GM21515 (cell line): ENCODE measurements around the gene C1orf74.

Source experiments
- ATAC-seq: cut with Tn5 transposase; IDR thresholded peaks from one replicate; pipeline ENCODE4 v1.9.1; 2021; ENCODE audit not compliant: unreplicated experiment

C1orf74 gene

DNA sequence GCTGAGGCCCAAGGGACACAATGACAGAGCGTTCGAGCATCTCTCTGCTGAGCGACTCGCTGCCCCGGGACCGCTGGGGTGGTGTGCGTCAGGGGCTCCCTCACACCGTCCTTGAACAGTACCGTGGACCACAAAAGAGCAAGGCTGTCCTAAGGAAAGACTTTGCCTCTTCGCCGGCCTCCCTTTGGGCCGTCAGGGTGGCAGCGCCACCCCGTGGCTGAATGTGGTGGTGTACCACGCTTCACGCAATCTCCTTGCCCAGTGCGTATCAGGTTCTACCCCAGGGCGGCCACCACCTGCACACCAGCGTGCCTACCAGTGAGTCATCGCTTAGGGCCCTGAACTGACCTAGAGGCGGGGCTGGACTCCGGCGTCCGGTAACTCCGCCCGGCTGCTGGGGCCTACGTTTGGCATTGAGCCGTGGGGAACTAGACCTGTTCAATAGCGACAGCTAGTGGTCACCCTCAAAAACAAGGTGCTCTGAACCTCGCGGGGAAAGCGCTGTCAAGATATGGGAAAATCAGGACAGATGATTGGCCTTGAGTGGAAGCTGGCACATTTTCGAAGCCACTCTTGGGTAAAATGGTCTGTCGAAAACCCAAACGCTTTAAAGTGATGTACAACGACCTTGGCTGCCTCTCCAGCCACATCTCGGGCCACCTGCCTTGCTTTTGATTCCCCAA lies 36.6 kb downstream of the C1orf74 start:
- peak; percentile 70 for ATAC-seq

DNA sequence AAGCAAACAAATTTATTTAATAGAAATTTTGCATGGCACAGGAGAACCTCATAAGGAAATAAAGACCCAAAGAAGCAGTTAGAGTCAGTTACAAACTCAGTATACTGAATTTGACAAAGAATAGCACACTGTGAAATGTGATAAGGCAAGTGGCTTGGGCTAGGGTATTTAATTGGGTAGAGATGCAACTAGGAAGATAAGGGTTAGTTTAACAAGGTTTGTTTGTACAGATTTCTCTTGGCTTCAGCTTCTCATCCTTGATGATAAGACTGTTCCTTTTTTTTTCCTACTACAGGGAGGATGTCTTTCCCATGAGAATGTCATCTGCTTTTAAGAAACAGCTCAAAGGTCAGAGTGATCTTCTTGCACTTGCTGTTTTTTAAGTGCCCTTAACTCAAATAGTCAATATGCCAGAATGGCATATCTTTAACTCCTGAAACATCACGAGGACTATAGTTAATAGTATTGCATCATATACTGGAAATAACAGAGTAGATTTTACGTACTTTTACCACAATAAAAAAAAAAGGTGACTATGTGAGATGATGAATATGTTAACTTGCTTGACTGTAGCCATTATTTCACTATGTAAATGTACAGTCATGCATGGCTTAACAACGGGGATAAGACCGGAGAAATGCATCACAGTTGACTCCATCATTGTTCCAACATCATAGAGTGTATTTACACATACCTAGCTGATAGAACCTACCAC lies 37.8 kb downstream of the C1orf74 start:
- no peak for ATAC-seq

DNA sequence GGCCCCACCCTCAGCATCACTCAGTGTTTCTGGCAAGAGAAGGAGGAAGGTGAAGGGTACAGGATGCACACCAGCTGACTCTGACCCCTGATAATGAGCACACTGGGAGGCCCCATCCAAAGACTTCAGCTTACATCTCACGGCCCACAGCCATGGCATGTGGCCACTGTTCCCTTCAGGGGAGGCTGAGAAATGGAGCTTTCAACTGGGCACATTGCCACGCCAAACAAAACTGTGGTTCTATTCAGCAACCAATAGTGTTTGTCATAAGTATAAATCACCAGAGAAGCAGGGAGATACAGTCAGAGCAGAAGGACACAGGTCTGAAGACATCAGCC lies 41.2 kb downstream of the C1orf74 start:
- no peak for ATAC-seq

DNA sequence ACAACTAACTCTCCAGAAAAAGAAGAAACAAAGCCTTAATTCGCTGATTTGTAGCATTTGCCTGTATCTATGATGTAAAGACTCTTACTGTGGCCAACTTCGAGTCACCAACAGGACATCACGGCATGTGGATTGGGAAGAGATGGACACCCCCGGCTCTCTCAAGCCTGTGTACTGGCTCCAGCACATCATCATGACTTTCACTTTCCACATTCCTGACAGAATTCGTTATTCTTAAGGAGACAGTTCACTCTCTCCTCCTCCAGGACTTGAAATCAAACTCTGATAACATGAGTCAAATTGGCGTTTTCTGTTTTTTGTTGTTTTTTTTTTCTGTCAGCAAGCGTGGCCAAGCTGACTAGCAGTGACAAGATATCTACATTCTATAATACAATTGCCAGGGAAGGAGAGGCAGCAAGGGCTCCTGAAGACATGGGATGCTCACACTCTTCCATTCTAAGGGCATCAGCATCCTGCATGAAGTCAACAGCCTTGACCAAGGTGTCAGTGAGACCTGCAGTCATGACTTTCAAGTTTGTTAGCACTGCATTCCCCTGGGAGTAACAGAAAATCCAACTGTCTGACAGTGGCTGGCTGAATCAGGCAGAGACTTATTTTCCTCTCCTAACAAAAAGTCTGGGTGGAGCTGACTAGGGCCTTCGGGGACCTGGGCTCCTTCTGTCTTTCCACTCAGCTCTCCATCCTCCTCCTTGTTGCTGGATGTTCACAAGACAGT lies 41.8 kb downstream of the C1orf74 start:
- ATAC-seq: no peak

DNA sequence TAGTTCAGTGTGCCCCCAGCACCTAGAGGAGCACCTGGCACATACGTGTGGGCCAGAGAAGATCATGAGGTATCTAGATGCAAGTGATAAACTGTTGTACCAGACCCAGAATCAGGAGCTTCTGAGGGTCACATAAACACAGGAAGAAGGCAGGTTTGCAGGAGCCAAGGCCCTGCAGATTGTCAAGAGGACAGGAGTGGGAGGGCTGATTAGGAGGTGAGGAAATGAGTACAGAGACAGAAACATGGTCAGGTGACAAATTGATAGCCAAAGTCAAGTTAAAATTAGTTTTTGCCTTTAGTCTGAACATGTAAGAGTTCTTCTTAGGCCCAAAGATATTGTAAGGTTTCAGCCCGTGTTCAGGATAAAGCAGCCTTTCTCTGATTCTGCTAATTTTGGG lies 42.5 kb downstream of the C1orf74 start:
- ATAC-seq: no peak

DNA sequence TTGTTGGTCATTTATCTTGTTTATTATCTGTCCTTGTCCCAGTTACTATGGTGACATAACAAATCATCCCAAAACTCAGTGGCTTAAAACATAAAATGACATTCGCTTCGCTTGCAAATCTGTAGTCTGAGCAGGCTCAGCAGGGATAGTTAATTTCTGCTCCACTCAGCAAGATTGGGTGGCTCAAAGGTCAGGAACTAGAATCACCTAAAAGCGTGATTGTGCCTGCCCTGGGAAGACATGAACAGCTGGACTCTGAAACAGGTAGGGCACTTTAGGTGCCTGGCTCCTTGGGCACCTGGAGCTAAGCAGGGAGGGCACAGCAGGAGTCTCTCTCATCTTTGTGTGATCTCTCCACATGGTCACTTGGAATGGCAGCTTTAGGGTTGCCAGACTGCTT lies 43.2 kb downstream of the C1orf74 start:
- ATAC-seq: no peak

DNA sequence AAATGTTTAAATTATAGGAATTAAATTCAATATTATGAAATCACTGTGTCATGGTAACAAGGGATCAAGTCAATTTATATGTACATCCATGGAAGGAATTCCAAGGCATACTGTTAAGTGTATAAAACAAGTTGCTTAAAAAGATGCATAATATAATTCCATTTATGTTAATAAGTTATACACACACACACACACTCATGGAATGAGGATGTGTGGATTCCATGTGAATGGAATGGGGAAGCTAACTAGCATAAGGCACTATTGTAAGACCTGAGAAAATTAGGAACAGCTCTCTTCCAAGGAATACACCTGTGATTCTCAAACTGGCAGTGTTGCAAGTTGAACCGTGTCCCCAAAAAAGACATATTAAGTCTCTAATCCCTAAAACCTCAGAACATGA lies 46.1 kb downstream of the C1orf74 start:
- ATAC-seq: no peak

DNA sequence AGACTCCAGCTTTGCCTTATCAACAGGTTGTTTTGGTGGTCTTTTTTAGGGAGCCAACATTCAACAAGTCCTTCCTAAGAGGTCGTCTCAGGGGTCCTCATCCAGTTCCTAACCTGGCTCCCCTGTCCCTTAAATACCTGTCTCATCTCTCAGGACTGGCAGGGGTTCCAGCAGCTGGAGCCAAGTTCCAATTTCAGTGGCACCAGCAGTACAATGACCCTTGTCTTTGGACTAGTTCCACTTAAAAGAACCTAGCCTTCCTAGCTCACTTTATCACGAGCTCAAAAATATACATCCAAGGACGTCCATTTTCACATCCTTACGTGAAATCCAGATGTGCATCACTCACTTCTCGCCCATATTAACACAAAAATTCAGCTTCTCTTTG lies 47.2 kb downstream of the C1orf74 start:
- ATAC-seq: no peak

DNA sequence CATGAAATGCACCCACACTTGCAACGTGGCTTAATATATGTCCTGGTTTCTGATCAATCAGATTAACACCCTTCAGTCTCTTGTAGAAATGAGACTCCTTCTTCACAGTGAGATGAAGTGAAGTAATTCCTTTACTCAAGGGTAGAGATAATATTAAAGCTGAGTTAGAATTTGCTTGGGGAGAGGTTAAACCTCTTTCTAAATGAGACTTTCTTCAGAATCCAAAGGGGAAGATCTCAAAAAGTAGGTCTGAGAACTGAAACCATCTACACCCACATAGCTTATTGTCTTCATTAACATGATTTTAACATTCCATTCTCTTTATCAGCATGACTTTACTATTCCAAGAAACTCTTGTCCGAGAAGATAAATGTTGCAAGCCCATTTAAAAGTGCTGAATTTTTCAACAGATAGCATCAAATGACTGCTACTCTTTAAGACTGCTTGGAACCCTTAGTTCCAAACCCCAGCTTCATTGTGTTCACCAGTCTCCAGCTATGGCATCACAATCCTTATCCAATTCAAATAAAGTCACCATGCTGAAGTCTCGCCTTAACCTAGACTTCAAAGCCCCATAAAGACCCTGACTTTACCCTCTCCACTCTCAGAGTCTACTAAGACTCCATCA lies 47.8 kb downstream of the C1orf74 start:
- no peak for ATAC-seq

DNA sequence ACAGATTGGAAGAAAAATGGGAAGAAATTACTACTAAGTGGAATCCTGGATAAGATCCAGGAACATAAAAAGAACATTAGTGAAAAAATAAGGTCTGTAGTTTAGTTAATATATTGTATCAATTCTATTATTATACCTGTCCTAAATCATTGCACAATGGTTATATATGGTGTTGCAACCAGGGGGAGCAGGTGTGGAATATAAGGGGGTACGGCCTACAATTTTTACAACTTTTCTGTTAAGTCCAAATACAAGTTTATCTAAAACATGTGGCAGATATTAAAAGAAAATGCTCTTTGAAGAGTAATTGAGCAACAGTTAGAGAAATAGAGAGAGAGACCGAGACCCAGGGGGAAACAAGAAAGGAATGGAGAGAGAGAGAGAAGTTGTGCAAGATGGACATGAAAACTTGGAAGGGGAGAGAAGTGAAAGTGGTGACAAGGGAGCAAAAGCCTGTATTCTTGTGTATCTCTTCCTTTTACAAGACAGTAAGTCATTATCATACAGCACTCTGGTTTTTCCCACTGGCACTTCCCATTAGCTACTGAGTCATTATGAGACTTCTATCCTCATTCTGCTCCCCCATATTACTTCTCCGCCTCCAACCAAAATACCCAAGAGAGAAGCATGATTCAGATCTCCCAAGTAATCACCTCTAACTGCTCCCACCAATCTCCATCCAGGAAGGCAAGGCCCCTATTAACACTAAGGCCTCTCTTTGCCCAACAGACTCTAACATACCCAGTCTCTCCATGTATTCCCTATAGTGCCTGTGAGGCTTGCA lies 50.8 kb downstream of the C1orf74 start:
- ATAC-seq: no peak

DNA sequence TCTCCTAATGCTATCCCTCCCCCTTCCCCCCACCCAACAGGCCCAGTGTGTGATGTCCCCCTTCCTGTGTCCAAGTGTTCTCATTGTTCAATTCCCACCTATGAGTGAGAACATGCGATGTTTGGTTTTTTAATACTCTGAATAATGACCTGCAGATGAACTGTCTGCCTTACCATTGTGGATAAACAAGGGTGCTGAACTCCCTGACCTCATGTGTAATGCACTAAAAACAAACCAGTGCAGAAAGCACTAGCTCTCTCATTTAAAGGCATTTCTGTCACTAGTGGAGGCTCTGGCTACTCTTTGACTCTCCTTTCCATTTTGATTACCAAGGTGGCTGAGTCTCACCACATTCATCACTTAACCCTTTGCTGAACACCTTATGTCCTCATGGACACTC lies 51.6 kb downstream of the C1orf74 start:
- ATAC-seq: no peak

DNA sequence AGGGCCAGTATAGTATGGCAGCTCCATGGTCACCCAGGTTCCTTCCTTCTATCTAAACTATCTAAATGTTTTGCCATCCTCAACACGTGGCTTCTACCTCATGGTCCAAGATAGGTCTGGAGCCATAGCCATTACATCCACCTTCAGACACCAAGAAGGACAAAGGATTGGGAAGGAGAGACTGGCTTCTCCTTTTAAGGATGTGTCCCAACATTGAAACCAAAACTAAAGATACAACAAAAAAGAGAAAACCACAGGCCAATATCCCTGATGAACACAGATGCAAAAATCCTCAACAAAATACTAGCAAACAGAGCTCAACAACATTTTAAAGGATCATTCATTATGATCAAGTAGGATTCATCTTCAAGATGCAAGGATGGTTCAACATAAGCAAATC lies 54.9 kb downstream of the C1orf74 start:
- ATAC-seq: no peak
